Fibroblast of villous mesenchyme (primary cell): ENCODE results near the gene SOX6. TPM values are rescaled to one million over a fixed set of nuclear protein-coding genes. Genes with fewer than 3 reads are reported as not detected.

Experiments used
- DNase-seq: peaks from one replicate; pipeline ENCODE4 v3.0.0-alpha.2; 2010; ENCODE audit warnings: low read depth
- H3K4me3 ChIP-seq: 2 replicates; pipeline ENCODE4 v1.5.1; 2011; ENCODE audit warnings: low read depth, mild to moderate bottlenecking, low read length
- total RNA-seq: library from RNA; depleted of rRNA; stranded (reverse); fragments of >200 nt; gene quantifications from 2 replicates; pipeline ENCODE4 v1.2.3, GENCODE V29; 2012
- TF ChIP-seq, protein P1 (sequence below): IDR thresholded peaks from 2 replicates; pipeline ENCODE4 v1.5.1; 2012; ENCODE audit warnings: low read depth, mild to moderate bottlenecking, low read length; ENCODE audit not compliant: insufficient read depth

SOX6 gene
- total RNA-seq, 1 donor, result 22.0 TPM

DNA sequence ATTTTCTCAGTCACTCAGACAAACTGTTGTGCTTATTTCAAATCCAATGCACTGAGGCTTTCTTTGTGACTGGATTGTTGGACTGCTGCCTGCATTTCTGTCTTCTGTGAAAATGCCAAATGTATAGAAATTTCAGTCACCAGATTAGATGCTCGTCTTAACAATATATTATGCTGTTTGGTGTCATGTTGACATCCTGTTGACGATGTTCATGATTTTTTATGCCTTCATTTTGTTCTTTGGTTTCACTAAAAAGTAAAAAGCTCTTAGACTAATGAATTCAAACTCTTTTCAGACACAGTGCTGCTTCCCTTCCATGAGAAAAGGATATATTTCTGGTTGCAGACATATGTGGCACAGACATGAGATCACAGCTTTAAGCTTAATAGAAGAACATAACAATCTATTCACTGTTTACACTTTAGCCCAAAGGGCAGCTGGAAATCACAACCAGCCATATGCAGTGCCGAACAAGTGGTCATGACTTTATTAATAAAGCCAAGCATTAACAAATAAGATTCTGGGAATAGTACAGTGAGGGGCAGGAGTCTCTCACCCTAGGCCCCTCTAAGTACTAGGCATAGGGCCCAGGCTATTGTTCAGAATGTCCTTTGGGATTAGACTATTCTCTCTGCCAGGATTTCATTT, 9.4 kb upstream of the SOX6 start:
- DNase-seq, result no peak
- TF ChIP-seq, protein P1, sequence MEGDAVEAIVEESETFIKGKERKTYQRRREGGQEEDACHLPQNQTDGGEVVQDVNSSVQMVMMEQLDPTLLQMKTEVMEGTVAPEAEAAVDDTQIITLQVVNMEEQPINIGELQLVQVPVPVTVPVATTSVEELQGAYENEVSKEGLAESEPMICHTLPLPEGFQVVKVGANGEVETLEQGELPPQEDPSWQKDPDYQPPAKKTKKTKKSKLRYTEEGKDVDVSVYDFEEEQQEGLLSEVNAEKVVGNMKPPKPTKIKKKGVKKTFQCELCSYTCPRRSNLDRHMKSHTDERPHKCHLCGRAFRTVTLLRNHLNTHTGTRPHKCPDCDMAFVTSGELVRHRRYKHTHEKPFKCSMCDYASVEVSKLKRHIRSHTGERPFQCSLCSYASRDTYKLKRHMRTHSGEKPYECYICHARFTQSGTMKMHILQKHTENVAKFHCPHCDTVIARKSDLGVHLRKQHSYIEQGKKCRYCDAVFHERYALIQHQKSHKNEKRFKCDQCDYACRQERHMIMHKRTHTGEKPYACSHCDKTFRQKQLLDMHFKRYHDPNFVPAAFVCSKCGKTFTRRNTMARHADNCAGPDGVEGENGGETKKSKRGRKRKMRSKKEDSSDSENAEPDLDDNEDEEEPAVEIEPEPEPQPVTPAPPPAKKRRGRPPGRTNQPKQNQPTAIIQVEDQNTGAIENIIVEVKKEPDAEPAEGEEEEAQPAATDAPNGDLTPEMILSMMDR, result no peak
- no peak overlapping the region for H3K4me3 ChIP-seq

DNA sequence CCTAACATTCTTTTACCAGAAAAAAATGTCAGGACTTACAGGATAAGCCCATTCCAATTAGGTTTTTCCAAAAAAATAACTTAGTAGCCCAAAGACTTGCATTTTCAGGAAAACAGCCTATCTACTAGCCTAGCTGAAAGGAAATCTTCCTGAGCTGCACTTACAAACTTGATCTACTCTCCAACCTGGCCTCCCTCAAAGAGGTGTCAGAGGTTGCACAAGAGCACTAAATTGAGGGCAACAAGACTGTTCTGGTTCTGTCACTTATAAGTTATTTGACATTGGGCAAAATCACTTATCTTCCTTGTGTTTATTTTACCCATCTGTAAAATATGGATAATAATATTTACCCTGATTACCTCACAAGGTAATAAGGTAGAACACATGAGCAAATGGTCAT, 7.9 kb upstream of the SOX6 start:
- no peak overlapping the region for H3K4me3 ChIP-seq
- no peak for DNase-seq
- TF ChIP-seq, protein P1, result no peak

DNA sequence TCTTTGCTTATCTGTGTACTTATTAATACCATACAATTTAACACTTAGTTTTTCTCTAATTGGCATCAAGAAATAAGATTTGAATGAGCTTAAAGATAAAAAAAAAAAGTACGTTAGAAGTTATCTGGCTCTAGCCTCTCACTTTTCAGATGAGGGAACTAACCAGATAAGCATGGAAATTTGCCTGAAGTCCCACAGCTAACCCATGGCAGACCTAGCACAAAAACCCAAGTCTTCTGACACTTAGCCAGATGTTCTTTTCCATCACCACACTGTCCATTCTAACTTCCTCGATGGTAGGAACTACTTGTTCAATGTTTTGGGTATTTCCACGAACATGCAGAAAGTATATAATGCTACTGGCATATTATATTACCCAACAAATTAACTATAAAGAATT, 7.4 kb upstream of the SOX6 start:
- TF ChIP-seq, protein P1, result no peak
- no peak overlapping the region for H3K4me3 ChIP-seq
- DNase-seq, result no peak

DNA sequence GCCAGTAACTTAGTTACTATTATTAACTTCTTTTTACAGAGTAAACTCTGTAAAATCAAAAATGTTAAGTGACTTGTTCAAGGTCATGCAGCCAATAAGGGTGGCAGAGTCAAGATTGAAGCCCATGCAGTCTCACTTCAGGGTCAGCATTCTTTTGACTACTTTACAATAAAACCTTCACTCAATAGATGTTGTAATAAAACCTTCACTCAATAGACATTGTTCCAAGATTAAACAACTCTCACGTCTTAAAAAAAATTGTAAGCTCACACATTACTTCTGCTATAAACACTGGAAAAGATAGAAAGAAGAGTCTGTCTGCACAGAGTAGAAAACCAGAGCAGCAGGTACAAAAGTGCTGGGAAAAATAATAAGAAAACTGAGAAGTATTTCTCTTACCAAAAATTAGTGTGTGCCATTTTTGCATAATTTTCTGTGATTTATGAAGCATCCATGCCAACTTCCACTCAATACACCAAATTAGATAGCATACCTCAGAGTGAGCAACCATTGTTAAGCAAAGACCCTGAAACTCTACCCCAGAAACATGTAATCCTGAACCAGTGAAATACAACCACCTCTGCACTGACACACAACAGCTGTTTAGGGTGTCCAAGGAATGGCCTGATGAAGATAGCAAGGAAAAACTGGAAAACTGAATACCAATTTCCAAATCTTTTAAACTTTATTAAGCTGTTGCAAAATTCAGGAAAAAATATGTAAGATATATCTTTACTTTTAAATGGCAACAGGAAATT, 4.9 kb upstream of the SOX6 start:
- TF ChIP-seq, protein P1, result no peak
- H3K4me3 ChIP-seq, result no peak overlapping the region
- DNase-seq, result no peak

DNA sequence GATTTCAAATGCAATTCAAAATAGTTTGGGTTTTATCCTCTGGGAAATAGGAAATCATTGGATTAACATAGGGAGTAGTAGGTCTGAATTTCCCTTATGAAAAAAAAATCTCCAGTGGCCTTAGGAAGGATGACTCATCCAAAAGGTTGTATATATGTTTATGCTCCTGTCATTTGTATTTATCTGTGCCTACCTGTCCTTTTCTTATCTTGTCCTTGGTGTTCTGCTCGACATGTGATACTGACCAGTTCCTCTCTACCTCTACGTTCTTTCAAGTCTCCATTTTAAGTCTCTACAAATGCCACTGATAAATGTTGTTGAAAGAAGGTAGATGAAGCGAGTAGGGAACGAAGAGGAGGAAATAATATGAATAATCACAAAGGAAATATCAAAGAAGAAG, 3.0 kb upstream of the SOX6 start:
- TF ChIP-seq, protein P1, result no peak
- H3K4me3 ChIP-seq, result no peak overlapping the region
- no peak for DNase-seq

DNA sequence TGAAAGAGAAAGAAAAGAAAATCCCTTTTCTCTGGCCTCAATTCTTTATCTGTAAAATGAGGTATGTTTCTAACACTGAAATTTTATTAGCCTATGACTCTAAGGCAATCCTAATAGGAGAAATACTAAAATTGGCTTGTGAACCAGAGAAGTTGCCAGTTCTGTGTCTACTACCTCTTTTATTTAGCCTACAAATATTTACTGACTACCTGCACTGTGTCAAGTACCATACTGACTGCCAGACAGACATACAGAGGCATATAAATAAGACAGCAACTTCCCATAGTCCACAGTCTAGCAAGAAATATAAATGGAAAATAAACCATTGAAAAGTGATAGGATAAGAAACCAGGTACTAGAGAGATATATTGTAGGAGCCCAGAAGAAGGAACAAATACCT, 2.4 kb upstream of the SOX6 start:
- H3K4me3 ChIP-seq, result no peak overlapping the region
- TF ChIP-seq, protein P1, result no peak
- no peak for DNase-seq
